ENCODE measurements around the gene HBB.
"Not testable (repeated sequence)": the region's sequence is repeated elsewhere in the genome, so short reads cannot be mapped to it uniquely, and the experiment has no call there.

Gene HBB

DNA sequence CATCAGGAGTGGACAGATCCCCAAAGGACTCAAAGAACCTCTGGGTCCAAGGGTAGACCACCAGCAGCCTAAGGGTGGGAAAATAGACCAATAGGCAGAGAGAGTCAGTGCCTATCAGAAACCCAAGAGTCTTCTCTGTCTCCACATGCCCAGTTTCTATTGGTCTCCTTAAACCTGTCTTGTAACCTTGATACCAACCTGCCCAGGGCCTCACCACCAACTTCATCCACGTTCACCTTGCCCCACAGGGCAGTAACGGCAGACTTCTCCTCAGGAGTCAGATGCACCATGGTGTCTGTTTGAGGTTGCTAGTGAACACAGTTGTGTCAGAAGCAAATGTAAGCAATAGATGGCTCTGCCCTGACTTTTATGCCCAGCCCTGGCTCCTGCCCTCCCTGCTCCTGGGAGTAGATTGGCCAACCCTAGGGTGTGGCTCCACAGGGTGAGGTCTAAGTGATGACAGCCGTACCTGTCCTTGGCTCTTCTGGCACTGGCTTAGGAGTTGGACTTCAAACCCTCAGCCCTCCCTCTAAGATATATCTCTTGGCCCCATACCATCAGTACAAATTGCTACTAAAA lies at the start of gene HBB:
Gene HBB (minus strand): TSS at position 340 of the 579 bp plus-strand sequence. CDS start 50 bp downstream, at position 290.
- peak; percentile 98 for DNase-seq

DNA sequence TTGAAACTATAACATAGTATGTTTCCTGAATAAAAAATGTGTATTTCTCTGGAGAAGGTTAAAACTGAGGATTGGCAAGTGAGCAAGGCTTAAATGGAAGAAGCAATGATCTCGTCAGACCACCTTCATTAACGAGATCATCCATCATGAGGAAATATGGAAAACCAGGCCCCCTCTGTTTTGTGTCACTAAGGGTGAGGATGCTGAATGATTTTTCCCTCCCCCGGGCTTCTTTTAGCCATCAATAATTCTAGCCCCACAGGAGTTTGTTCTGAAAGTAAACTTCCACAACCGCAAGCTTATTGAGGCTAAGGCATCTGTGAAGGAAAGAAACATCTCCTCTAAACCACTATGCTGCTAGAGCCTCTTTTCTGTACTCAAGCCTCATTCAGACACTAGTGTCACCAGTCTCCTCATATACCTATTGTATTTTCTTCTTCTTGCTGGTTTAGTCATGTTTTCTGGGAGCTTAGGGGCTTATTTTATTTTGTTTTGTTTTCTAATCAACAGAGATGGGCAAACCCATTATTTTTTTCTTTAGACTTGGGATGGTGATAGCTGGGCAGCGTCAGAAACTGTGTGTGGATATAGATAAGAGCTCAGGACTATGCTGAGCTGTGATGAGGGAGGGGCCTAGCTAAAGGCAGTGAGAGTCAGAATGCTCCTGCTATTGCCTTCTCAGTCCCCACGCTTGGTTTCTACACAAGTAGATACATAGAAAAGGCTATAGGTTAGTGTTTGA lies 48.7 kb upstream of the HBB start:
- DNase-seq, result no peak

- no peak for DNase-seq
These were observed 47.5 kb upstream of the HBB start for GRCh38 chr11:5274395-5274794.

GRCh38 chr11:5272395-5273017 lies 45.6 kb upstream of the HBB start:
- no peak for DNase-seq

DNA sequence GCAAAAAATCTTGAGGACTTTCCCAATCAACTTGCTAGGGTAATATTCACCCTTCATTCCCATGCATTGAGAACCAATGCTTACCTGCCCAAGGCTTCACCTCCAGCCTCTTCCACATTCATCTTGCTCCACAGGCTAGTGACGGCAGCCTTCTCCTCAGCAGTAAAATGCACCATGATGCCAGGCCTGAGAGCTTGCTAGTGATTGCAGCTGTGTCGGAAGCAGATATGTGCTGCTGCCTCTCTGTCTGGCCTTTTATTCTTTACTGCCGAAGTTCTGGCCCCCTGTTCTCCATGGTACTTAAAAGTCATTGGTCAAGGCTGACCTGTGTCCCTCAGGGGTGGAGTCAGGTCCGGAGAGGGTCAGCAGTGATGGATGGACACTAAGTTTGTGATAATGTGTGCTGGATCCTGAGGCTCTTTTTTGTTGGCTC lies 42.9 kb upstream of the HBB start, which contains the start of gene HBE1:
Gene HBE1 (minus strand): TSS at position 231 of the 433 bp plus-strand sequence. CDS start 55 bp downstream, at position 176.
- no peak for DNase-seq

DNA sequence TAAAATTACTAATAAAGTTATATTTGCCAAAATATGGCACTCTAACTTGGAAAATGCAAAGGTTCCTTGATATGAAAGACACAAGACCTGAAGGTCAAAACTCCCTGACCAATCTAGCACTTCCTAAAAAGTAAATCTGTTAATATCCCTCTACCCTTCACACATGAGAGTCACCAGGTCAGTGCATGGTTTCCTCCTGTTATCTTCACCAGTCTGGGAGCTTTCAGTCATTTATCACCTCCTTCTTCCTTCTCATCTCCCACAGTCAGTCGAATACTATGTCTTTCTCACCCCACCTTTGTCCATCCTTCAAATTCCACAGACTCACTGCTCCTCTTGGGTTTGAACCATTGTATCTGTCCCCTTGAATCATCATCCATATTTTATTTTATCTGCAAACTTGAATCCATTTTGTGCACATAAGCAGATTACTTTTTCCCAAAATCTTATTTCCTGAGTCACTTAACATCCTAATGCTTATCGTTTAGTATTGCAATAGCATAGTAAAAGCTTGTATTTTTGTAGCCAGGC lies 40.2 kb upstream of the HBB start:
- DNase-seq, result no peak

DNA sequence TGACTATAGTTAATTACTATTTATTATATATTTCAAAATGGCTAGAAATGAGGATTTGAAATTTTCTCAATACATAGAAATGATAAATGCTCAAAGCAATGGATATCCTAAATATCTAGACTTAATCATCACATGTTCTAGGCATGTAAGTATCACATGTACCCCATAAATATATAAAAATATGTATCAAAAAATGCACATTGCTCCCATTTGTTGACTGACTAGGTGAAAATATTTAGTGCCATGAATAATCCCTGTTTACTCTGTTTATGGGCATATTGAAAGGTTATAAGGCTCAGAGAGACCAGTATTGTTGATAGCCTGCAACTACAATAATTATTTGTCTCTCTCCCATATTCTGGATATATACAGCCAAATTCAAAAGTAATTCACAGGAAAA lies 39.7 kb upstream of the HBB start:
- no peak for DNase-seq

DNA sequence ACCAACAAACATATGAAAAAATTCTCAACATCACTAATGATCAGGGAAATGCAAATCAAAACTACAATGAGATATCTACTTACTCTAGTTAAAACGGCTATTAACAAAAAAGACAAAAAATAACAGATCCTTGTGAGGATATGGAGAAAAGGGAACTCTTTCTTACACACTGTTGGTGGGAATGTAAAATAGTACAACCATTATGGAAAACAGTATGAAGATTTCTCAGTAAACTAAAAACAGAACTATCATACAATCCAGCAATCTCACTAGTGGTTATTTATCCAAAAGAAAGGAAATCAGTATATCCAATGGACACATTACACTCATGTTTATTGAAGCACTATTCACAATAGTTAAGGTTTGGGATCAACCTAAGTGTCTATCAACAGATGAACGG lies 39.0 kb upstream of the HBB start:
- DNase-seq, result no peak

GRCh38 chr11:5258543-5259262 lies 31.8 kb upstream of the HBB start:
- no peak for DNase-seq

DNA sequence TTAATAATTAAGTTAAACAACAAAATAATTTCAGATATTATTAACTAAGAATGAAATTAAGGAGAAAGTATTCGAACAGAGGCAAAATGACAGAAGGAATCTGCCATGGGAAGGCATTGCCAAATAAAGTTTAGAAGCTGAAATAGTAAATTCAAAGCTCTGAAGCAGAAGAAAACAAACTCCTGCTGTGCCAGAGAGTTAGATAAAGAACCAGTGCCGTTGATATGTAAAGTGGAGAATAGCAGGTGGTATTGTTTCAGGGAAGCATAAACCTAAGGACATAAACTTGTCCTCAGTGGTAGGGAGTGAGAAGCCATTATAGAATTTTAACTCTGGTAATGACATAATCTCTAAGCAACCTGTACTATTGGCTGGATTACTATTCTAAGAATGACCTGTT lies 30.4 kb upstream of the HBB start:
- DNase-seq, result no peak

GRCh38 chr11:5254646-5255413 lies 28.0 kb upstream of the HBB start, which contains the start of gene HBG2:
HBG2 (minus strand) TSS chr11:5254781; CDS start chr11:5254728, 53 bp downstream.
- DNase-seq, result not testable (repeated sequence)

GRCh38 chr11:5254023-5254422 lies 27.2 kb upstream of the HBB start:
- DNase-seq, result not testable (repeated sequence)

DNA sequence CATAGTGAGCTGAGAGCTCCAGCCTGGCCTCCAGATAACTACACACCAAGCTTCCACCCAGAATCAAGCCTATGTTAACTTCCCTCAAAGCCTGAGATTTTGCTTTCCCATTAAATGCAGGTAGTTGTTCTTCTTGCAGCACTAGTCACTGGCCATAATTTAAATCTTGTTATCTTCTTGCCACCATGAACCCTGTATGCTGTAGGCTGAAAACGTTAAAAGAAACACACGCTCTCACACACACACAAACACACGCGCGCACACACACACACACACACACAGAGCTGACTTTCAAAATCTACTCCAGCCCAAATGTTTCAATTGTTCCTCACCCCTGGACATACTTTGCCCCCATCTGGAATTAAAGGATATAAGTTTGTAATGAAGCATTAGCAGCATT lies 26.6 kb upstream of the HBB start:
- not testable (repeated sequence) for DNase-seq

- DNase-seq, result no peak
These were observed 26.0 kb upstream of the HBB start for GRCh38 chr11:5252919-5253265.

DNA sequence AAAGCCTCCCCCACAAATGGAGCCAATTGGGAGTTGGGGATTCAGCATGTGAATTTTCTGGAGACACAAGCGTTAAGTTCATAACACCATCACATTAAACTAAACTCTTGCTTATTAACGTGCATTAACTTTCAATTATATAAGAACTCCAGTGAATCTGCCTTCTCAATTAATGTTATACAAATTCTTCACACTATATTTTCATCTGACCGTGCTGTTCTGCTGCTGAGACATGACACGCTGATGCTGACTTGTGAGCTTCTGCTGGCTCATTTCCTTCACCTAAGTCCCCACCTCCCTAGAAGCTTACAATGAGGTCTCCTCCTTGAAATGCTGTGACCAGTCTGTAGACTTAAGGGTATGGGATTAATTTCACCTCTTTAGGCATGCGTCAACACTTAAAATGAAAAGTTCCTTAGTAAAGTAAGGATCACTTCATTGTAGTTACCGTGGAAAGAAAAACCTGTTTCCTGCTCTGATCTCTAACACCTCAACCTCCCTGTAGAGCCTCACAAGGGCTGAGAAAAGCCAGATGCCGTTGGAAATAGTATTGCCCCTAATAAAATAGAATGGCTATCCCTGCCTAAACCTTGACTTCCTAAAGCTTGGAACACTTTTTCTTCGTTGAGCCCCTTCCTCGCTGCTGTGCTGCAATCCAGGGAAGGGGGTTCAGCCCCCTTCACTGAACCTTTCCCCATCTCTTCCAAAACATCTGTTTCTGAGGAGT lies 25.5 kb upstream of the HBB start:
- DNase-seq, result no peak

GRCh38 chr11:5251746-5252145 lies 24.9 kb upstream of the HBB start:
- DNase-seq, result no peak

- no peak for DNase-seq
These were observed 23.8 kb upstream of the HBB start for GRCh38 chr11:5250543-5251204.

GRCh38 chr11:5249807-5250396 lies 23.0 kb upstream of the HBB start, which contains the start of gene HBG1:
HBG1 (minus strand) TSS chr11:5249857; CDS start chr11:5249804, 53 bp downstream.
- DNase-seq, result not testable (repeated sequence)

GRCh38 chr11:5248498-5248897 lies 21.6 kb upstream of the HBB start:
- not testable (repeated sequence) for DNase-seq

GRCh38 chr11:5247472-5248192 lies 20.8 kb upstream of the HBB start:
- no peak for DNase-seq
